Loucy (cell line): ENCODE results near the gene MAP7D1.
A peak's percentile ranks its signal among the peaks of the same experiment; 100 is the strongest.
"Not testable (repeated sequence)": the region's sequence is repeated elsewhere in the genome, so short reads cannot be mapped to it uniquely, and the experiment has no call there.

Experiments
- H2AFZ ChIP-seq: fragments of 200-600 bp; sonication (generic); 2 replicates; pipeline ENCODE4 v1.6.0; 2016; ENCODE audit warnings: antibody characterized with exemption, mild to moderate bottlenecking, low read length, moderate library complexity
- H3F3A ChIP-seq: fragments of 200-600 bp; 2 replicates; pipeline ENCODE4 v1.6.0; 2016; ENCODE audit warnings: antibody characterized with exemption, low read depth, mild to moderate bottlenecking
- H3K27me3 ChIP-seq: fragments of 200-600 bp; sonication (generic); 2 replicates; pipeline ENCODE4 v1.6.1; 2014; ENCODE audit warnings: low read length, mild to moderate bottlenecking; ENCODE audit not compliant: insufficient read depth, poor library complexity, severe bottlenecking
- H3K36me3 ChIP-seq: fragments of 200-600 bp; sonication (generic); 2 replicates; pipeline ENCODE4 v1.6.1; 2016; ENCODE audit warnings: low read length; ENCODE audit not compliant: insufficient read depth
- H3K4me1 ChIP-seq: fragments of 200-600 bp; sonication (generic); 2 replicates; pipeline ENCODE4 v1.5.1; 2014; ENCODE audit warnings: low read length, mild to moderate bottlenecking; ENCODE audit not compliant: insufficient read depth, poor library complexity, severe bottlenecking
- H3K4me2 ChIP-seq: fragments of 200-600 bp; sonication (generic); 2 replicates; pipeline ENCODE4 v1.6.0; 2014; ENCODE audit warnings: antibody characterized with exemption, low read length, low read depth, mild to moderate bottlenecking; ENCODE audit not compliant: poor library complexity, severe bottlenecking
- H3K4me3 ChIP-seq: fragments of 200-600 bp; sonication (generic); 2 replicates; pipeline ENCODE4 v1.5.1; 2014; ENCODE audit warnings: low read length, mild to moderate bottlenecking, mixed read lengths; ENCODE audit not compliant: poor library complexity, severe bottlenecking
- H3K79me2 ChIP-seq: fragments of 200-600 bp; sonication (generic); 2 replicates; pipeline ENCODE4 v1.6.1; 2014; ENCODE audit warnings: low read length; ENCODE audit not compliant: insufficient read depth
- H3K9ac ChIP-seq: fragments of 200-600 bp; sonication (generic); 2 replicates; pipeline ENCODE4 v1.6.0; 2014; ENCODE audit warnings: mild to moderate bottlenecking, low read depth, low read length, moderate library complexity; ENCODE audit not compliant: poor library complexity, severe bottlenecking
- H3K9me2 ChIP-seq: fragments of 200-600 bp; sonication (generic); replicated peaks from 2 replicates; pipeline ENCODE4 v1.6.1; 2016; ENCODE audit warnings: low read depth, low read length, mixed read lengths
- H3K9me3 ChIP-seq: fragments of 200-600 bp; sonication (generic); 2 replicates; pipeline ENCODE4 v1.6.1; 2014; ENCODE audit warnings: mild to moderate bottlenecking, antibody characterized with exemption, low read length, low read depth; ENCODE audit not compliant: insufficient read depth
- H4K20me1 ChIP-seq: fragments of 200-600 bp; sonication (generic); 2 replicates; pipeline ENCODE4 v1.6.0; 2014; ENCODE audit warnings: antibody characterized with exemption, low read length, mild to moderate bottlenecking; ENCODE audit not compliant: insufficient read depth, poor library complexity, severe bottlenecking
- EZH2phosphoT487 ChIP-seq: fragments of 200-600 bp; IDR thresholded peaks from 2 replicates; pipeline ENCODE4 v1.6.1; 2018; ENCODE audit warnings: antibody characterized with exemption, mild to moderate bottlenecking, moderate library complexity, borderline replicate concordance
- TF ChIP-seq, protein P1 (sequence below): fragments of 200-600 bp; sonication (generic); conservative IDR thresholded peaks from 2 replicates; pipeline ENCODE4 v1.5.1; 2014; ENCODE audit warnings: mild to moderate bottlenecking, antibody characterized with exemption, low read length

Gene MAP7D1

DNA sequence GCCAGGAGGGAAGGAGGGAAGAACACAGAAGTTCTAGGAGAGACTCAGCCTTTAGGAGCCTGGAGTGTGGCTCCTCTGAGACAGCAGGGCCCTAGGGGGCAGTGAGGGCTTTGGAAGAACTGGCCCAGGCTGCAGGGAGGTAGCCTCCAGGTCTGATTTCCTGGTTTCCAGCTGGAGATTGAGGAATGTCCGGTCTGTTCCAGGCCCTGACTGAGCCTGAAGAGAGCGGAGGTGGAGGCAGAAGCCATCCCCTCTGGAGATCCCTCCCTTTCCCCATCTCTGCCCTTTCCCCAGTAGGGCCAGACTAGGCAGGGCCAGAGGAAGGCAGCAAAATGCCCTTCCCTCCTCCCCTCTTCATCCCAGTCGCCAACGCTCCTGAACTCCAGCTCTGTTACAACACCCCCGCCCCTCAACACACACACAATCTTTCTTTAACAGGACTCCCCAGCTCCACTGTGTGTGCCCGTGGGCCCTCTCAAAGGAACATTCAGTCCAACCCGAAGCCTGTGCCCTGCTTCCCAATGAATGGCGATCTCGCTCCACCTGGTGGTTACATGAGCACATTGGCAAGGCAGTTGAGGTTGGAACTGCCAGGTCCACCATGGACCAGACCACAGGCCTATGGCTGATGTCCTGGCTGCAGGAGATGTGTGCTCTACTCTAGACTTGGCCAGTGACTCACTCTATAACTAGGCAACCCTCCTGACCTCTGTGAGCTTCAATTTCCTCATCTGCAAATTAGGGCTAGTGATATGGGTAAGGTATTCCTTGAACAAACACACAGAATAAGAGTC is 32.0 kb downstream of the MAP7D1 start:
- H3K4me2 ChIP-seq: peak overlapping the region; percentile 48
- H3K9me2 ChIP-seq: no peaks in the 10 kb centered on the region
- H3K79me2 ChIP-seq: no peaks in the 10 kb centered on the region
- no peaks in the 10 kb centered on the region for H3K27me3 ChIP-seq
- H2AFZ ChIP-seq: peak overlapping the region; percentile 96
- H3K9ac ChIP-seq: peak overlapping the region; percentile 23
- TF ChIP-seq, protein P1, sequence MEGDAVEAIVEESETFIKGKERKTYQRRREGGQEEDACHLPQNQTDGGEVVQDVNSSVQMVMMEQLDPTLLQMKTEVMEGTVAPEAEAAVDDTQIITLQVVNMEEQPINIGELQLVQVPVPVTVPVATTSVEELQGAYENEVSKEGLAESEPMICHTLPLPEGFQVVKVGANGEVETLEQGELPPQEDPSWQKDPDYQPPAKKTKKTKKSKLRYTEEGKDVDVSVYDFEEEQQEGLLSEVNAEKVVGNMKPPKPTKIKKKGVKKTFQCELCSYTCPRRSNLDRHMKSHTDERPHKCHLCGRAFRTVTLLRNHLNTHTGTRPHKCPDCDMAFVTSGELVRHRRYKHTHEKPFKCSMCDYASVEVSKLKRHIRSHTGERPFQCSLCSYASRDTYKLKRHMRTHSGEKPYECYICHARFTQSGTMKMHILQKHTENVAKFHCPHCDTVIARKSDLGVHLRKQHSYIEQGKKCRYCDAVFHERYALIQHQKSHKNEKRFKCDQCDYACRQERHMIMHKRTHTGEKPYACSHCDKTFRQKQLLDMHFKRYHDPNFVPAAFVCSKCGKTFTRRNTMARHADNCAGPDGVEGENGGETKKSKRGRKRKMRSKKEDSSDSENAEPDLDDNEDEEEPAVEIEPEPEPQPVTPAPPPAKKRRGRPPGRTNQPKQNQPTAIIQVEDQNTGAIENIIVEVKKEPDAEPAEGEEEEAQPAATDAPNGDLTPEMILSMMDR: peak; percentile 92
- TF ChIP-seq EZH2phosphoT487: no peak
- H3F3A ChIP-seq: no peaks in the 10 kb centered on the region
- H3K9me3 ChIP-seq: no peaks in the 10 kb centered on the region
- no peaks in the 10 kb centered on the region for H3K4me1 ChIP-seq
- H3K36me3 ChIP-seq: no peaks in the 10 kb centered on the region
- no peak overlapping the region for H3K4me3 ChIP-seq
- no peaks in the 10 kb centered on the region for H4K20me1 ChIP-seq

DNA sequence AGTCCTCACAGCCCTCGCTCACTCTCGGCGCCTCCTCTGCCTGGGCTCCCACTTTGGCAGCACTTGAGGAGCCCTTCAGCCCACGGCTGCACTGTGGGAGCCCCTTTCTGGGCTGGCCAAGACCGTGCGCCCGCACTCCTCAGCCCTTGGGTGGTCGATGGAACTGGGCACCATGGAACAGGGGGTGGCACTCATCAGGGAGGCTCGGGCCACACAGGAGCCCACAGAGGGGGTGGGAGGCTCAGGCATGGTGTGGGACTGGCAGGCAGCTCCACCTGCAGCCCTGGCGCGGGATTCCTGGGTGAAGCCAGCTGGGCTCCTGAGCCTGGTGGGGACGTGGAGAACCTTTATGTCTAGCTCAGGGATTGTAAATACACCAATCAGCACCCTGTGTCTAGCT is 40.8 kb downstream of the MAP7D1 start:
- H3K4me3 ChIP-seq, H3K27me3 ChIP-seq, H3K9me3 ChIP-seq, H3K4me2 ChIP-seq, H3K36me3 ChIP-seq, H3K4me1 ChIP-seq, H3F3A ChIP-seq, H3K9ac ChIP-seq, H4K20me1 ChIP-seq, H3K79me2 ChIP-seq, H2AFZ ChIP-seq, H3K9me2 ChIP-seq: not testable (repeated sequence)

DNA sequence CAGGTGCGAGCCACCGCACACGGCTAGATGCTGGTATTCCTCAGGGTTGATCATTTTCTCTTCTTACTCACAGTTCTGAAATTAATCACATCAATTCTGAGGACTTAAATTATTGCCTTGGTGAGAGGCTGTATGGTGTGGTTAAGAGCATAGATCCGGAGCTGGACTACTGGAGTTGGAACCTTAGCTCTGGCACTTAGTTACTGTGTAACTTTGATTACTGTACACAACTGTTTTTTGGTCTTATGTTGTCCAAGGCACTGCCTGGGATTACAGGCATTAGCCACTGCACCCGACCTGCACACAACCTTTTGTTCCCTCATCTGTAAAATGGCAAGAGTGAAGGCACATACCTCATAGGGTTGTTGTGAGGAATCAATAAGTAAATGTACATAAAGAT is 42.7 kb downstream of the MAP7D1 start:
- Histone ChIP-seq H4K20me1 (no peaks in the 10 kb centered on the region), H3K79me2 (no peaks in the 10 kb centered on the region), H3K4me2 (no peak overlapping the region), H3K9ac (no peak overlapping the region), H2AFZ (no peak overlapping the region), H3K27me3 (no peaks in the 10 kb centered on the region), H3K4me3 (no peak overlapping the region), H3F3A (no peaks in the 10 kb centered on the region), H3K9me3 (no peaks in the 10 kb centered on the region), H3K9me2 (no peaks in the 10 kb centered on the region), H3K4me1 (no peaks in the 10 kb centered on the region), H3K36me3 (no peaks in the 10 kb centered on the region)
- no peak for TF ChIP-seq EZH2phosphoT487
- TF ChIP-seq, protein P1: no peak
